Skeletal muscle cell (primary cell): Measurements from ENCODE around the gene DGKI.

ENCODE experiments used
- DNase-seq: peaks from one replicate; pipeline ENCODE4 v3.0.0-alpha.2; 2010; ENCODE audit warnings: low read depth
- H3K4me3 ChIP-seq: 2 replicates; pipeline ENCODE4 v1.5.1; 2011; ENCODE audit warnings: low read depth, mild to moderate bottlenecking, control low read depth, low read length, moderate library complexity

DGKI gene

GRCh38 chr7:137704723-137705122 lies 142.1 kb downstream of the DGKI start:
- DNase-seq, result no peak
- no peak overlapping the region for H3K4me3 ChIP-seq

- H3K4me3 ChIP-seq, result no peak overlapping the region
- no peak for DNase-seq
Observed at GRCh38 chr7:137703291-137704010, 143.3 kb downstream of the DGKI start.

GRCh38 chr7:137696988-137697387 lies 149.8 kb downstream of the DGKI start:
- H3K4me3 ChIP-seq, result no peak overlapping the region
- no peak for DNase-seq

GRCh38 chr7:137696376-137696775 lies 150.4 kb downstream of the DGKI start:
- no peak for DNase-seq
- H3K4me3 ChIP-seq, result no peak overlapping the region

GRCh38 chr7:137695942-137696341 lies 150.8 kb downstream of the DGKI start:
- no peak for DNase-seq
- no peak overlapping the region for H3K4me3 ChIP-seq

GRCh38 chr7:137695494-137695893 lies 151.3 kb downstream of the DGKI start:
- H3K4me3 ChIP-seq, result no peak overlapping the region
- no peak for DNase-seq

GRCh38 chr7:137694405-137694804 lies 152.4 kb downstream of the DGKI start:
- peak; percentile 72 for DNase-seq
- H3K4me3 ChIP-seq, result no peak overlapping the region

- no peak overlapping the region for H3K4me3 ChIP-seq
- no peak for DNase-seq
Observed at GRCh38 chr7:137692399-137692798, 154.4 kb downstream of the DGKI start.

GRCh38 chr7:137691566-137691965 lies 155.2 kb downstream of the DGKI start:
- DNase-seq, result no peak
- no peak overlapping the region for H3K4me3 ChIP-seq

GRCh38 chr7:137690635-137691034 lies 156.1 kb downstream of the DGKI start:
- H3K4me3 ChIP-seq, result no peak overlapping the region
- DNase-seq, result no peak

GRCh38 chr7:137689761-137690160 lies 157.0 kb downstream of the DGKI start:
- DNase-seq, result no peak
- no peak overlapping the region for H3K4me3 ChIP-seq

- H3K4me3 ChIP-seq, result no peak overlapping the region
Observed at GRCh38 chr7:137687556-137688265, 159.1 kb downstream of the DGKI start.

GRCh38 chr7:137685433-137686164 lies 161.2 kb downstream of the DGKI start:
- no peak for DNase-seq
- H3K4me3 ChIP-seq, result no peak overlapping the region

More at GRCh38 chr7:137687556-137688265, 159.1 kb downstream of the DGKI start:
- peak; percentile 63 for DNase-seq

GRCh38 chr7:137684776-137685175 lies 162.0 kb downstream of the DGKI start:
- no peak for DNase-seq
- no peak overlapping the region for H3K4me3 ChIP-seq

GRCh38 chr7:137684316-137684715 lies 162.5 kb downstream of the DGKI start:
- no peak overlapping the region for H3K4me3 ChIP-seq
- no peak for DNase-seq

- peak; percentile 68 for DNase-seq
- no peak overlapping the region for H3K4me3 ChIP-seq
Observed at GRCh38 chr7:137682596-137682995, 164.2 kb downstream of the DGKI start.

GRCh38 chr7:137681657-137682562 lies 164.9 kb downstream of the DGKI start:
- no peak overlapping the region for H3K4me3 ChIP-seq
- DNase-seq, result peak; percentile 83

- H3K4me3 ChIP-seq, result no peak overlapping the region
- no peak for DNase-seq
Observed at GRCh38 chr7:137674551-137675409, 172.0 kb downstream of the DGKI start.
